WTC11 (cell line): Measurements from ENCODE around the gene SORL1. TPM values are rescaled to one million over a fixed set of nuclear protein-coding genes. Genes with fewer than 3 reads are reported as not detected.
A peak's percentile ranks its signal among the peaks of the same experiment; 100 is the strongest.

ENCODE experiments used
- ATAC-seq: fragments of 200-7000 bp; cut with Tn5 transposase; 2 replicates; pipeline ENCODE4 v1.10.0; 2021; ENCODE audit warnings: mild to moderate bottlenecking, moderate library complexity
- CTCF ChIA-PET: fragments of 300-600 bp; sonication (Branson Sonifier 250); formaldehyde crosslinking; loops from one replicate; lab custom pipeline; 2021; ENCODE audit warnings: antibody characterized with exemption; lab: Charles Lee
- POLR2A ChIA-PET: fragments of 350-600 bp; sonication (Branson Sonifier 250); formaldehyde crosslinking; loops from one replicate; lab custom pipeline; 2021; ENCODE audit warnings: antibody characterized with exemption; lab: Charles Lee
- DNase-seq: peaks from one replicate; pipeline ENCODE4 v3.0.0; 2021; ENCODE audit warnings: low spot score
- H3K27ac Mint-ChIP-seq: 2 replicates; pipeline ENCODE4 v1.8.0; 2021; ENCODE audit warnings: mixed read lengths
- H3K27me3 Mint-ChIP-seq: 2 replicates; pipeline ENCODE4 v1.8.0; 2021; ENCODE audit warnings: low read depth, mild to moderate bottlenecking, moderate library complexity, mixed read lengths
- H3K36me3 Mint-ChIP-seq: 2 replicates; pipeline ENCODE4 v1.8.0; 2021; ENCODE audit warnings: mixed read lengths
- H3K4me1 Mint-ChIP-seq: 2 replicates; pipeline ENCODE4 v1.8.0; 2022; ENCODE audit warnings: mixed read lengths
- H3K4me3 Mint-ChIP-seq: 2 replicates; pipeline ENCODE4 v1.8.0; 2021; ENCODE audit warnings: mild to moderate bottlenecking, moderate library complexity, mixed read lengths
- H3K9me3 Mint-ChIP-seq: 2 replicates; pipeline ENCODE4 v1.8.0; 2021; ENCODE audit warnings: mixed read lengths
- CREM ChIP-seq: sonication (generic); formaldehyde crosslinking; IDR thresholded peaks from 2 replicates; pipeline ENCODE4 v1.8.1; 2022; ENCODE audit warnings: mild to moderate bottlenecking, missing genetic modification reagents, moderate library complexity
- FOXJ3 ChIP-seq: sonication (generic); formaldehyde crosslinking; IDR thresholded peaks from 2 replicates; pipeline ENCODE4 v1.9.0; 2021; ENCODE audit warnings: missing genetic modification reagents, mild to moderate bottlenecking, borderline replicate concordance
- HMGXB4 ChIP-seq: sonication (generic); formaldehyde crosslinking; IDR thresholded peaks from 2 replicates; pipeline ENCODE4 v1.8.1; 2023; ENCODE audit warnings: mild to moderate bottlenecking, moderate library complexity, missing genetic modification reagents
- JAZF1 ChIP-seq: fragments of 250-450 bp; sonication (Bioruptor Pico); IDR thresholded peaks from 2 replicates; pipeline ENCODE4 v1.9.0; 2021; ENCODE audit warnings: moderate library complexity, mild to moderate bottlenecking, inconsistent platforms
- NFYB ChIP-seq: sonication (generic); formaldehyde crosslinking; conservative IDR thresholded peaks from 2 replicates; pipeline ENCODE4 v1.8.0; 2022; ENCODE audit warnings: low read depth, missing genetic modification reagents
- SP1 ChIP-seq: sonication (generic); formaldehyde crosslinking; conservative IDR thresholded peaks from 2 replicates; pipeline ENCODE4 v1.8.1; 2022; ENCODE audit warnings: missing genetic modification reagents
- ZBTB21 ChIP-seq: sonication (generic); formaldehyde crosslinking; IDR thresholded peaks from 2 replicates; pipeline ENCODE4 v1.8.1; 2023; ENCODE audit warnings: mild to moderate bottlenecking, missing genetic modification reagents, borderline replicate concordance
- ZMAT4 ChIP-seq: fragments of 250-450 bp; sonication (Bioruptor Pico); IDR thresholded peaks from 2 replicates; pipeline ENCODE4 v1.9.0; 2021; ENCODE audit warnings: mild to moderate bottlenecking
- ZNF219 ChIP-seq: sonication (generic); formaldehyde crosslinking; IDR thresholded peaks from 2 replicates; pipeline ENCODE4 v1.8.0; 2023; ENCODE audit warnings: missing genetic modification reagents, mild to moderate bottlenecking, borderline replicate concordance
- total RNA-seq: library from RNA; stranded (reverse); gene quantifications from 3 replicates; pipeline ENCODE4 v1.2.3, GENCODE V29; 2021
- TF ChIP-seq, protein P1 (sequence below): fragments of 250-450 bp; sonication (Bioruptor Pico); IDR thresholded peaks from 2 replicates; pipeline ENCODE4 v2.1.2; 2022; ENCODE audit warnings: mild to moderate bottlenecking, moderate library complexity
- TF ChIP-seq, protein P2 (sequence below): sonication (generic); formaldehyde crosslinking; IDR thresholded peaks from 2 replicates; pipeline ENCODE4 v1.8.1; 2022; ENCODE audit warnings: mild to moderate bottlenecking, moderate library complexity, missing genetic modification reagents
- TF ChIP-seq, protein P3 (sequence below): fragments of 200-600 bp; IDR thresholded peaks from 2 replicates; pipeline ENCODE4 v1.8.0; 2022; ENCODE audit warnings: antibody characterized with exemption
- TF ChIP-seq, protein P4 (sequence below): fragments of 250-450 bp; sonication (Bioruptor Pico); conservative IDR thresholded peaks from 2 replicates; pipeline ENCODE4 v1.9.0; 2021; ENCODE audit warnings: mild to moderate bottlenecking
- TF ChIP-seq, protein P5 (sequence below): sonication (generic); formaldehyde crosslinking; IDR thresholded peaks from 2 replicates; pipeline ENCODE4 v1.8.1; 2022; ENCODE audit warnings: missing genetic modification reagents, borderline replicate concordance

SORL1 gene
- total RNA-seq, 1 experiment from 2014 or later = 87.1 TPM

GRCh38 chr11:121590772-121591404, 138.8 kb downstream of the SORL1 start (continued):
- TF ChIP-seq, protein P1, sequence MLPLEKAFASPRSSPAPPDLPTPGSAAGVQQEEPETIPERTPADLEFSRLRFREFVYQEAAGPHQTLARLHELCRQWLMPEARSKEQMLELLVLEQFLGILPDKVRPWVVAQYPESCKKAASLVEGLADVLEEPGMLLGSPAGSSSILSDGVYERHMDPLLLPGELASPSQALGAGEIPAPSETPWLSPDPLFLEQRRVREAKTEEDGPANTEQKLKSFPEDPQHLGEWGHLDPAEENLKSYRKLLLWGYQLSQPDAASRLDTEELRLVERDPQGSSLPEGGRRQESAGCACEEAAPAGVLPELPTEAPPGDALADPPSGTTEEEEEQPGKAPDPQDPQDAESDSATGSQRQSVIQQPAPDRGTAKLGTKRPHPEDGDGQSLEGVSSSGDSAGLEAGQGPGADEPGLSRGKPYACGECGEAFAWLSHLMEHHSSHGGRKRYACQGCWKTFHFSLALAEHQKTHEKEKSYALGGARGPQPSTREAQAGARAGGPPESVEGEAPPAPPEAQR (CRISPR knock-in tag) = no peak

DNA sequence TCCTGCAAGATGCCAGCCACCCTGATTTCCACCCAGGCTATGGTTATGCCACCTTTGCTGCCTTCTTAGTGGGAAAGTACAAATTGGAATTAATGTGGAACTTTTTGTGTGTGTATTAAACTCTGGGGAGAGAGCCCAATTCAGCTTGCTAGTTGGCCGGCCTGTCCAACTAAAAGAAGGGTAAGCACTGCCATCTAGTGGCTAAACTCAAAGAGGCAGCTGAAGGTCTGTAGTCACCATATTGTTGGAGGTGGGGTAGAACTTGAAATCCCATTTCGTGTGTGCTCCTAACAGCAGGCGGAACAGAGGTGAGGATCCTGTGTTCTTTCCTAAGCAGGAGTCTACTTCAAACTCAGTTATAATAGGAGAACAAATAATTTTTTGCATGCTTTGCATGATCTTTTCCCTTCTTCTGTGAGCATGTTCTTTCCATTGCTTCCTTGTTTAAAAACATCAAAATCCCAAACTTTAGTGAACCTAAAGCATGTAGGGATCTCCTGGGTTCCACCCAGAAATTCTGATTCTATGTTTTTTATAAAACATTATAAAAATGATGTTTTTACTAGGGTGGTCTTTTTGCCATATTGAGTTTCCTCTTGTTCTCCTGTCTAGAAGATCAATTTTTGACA, 139.4 kb downstream of the SORL1 start:
- TF ChIP-seq CREM (CRISPR knock-in tag) (no peak), ZNF219 (CRISPR knock-in tag) (no peak), ZBTB21 (CRISPR knock-in tag) (no peak)
- TF ChIP-seq, protein P2, sequence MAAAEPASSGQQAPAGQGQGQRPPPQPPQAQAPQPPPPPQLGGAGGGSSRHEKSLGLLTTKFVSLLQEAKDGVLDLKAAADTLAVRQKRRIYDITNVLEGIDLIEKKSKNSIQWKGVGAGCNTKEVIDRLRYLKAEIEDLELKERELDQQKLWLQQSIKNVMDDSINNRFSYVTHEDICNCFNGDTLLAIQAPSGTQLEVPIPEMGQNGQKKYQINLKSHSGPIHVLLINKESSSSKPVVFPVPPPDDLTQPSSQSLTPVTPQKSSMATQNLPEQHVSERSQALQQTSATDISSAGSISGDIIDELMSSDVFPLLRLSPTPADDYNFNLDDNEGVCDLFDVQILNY (CRISPR knock-in tag) = no peak
- TF ChIP-seq, protein P3, sequence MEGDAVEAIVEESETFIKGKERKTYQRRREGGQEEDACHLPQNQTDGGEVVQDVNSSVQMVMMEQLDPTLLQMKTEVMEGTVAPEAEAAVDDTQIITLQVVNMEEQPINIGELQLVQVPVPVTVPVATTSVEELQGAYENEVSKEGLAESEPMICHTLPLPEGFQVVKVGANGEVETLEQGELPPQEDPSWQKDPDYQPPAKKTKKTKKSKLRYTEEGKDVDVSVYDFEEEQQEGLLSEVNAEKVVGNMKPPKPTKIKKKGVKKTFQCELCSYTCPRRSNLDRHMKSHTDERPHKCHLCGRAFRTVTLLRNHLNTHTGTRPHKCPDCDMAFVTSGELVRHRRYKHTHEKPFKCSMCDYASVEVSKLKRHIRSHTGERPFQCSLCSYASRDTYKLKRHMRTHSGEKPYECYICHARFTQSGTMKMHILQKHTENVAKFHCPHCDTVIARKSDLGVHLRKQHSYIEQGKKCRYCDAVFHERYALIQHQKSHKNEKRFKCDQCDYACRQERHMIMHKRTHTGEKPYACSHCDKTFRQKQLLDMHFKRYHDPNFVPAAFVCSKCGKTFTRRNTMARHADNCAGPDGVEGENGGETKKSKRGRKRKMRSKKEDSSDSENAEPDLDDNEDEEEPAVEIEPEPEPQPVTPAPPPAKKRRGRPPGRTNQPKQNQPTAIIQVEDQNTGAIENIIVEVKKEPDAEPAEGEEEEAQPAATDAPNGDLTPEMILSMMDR = peak; percentile 74
- Mint-ChIP-seq H3K36me3 (peaks cover 76% of the 10 kb centered on the region), H3K27me3 (no peaks in the 10 kb centered on the region), H3K4me1 (no peaks in the 10 kb centered on the region), H3K4me3 (no peak overlapping the region), H3K27ac (no peak overlapping the region), H3K9me3 (no peaks in the 10 kb centered on the region)
- DNase-seq (peak; percentile 70), ATAC-seq (peak; percentile 86)
- POLR2A ChIA-PET = interaction anchor here (1.2 kb wide), 1 partner anchor 145 kb away, joined by 3 read pairs; no protein-coding TSS in a partner anchor
- CTCF ChIA-PET = interaction anchor here (0.6 to 2.2 kb wide), 24 partner anchors 11 to 486 kb away, joined by 3 to 13 read pairs (median 4); partner anchors contain the start of genes SORL1 and SORL1-AS1

- CTCF ChIA-PET = no interaction called here
- no peaks in the 10 kb centered on the region for H3K4me1 Mint-ChIP-seq
- peaks cover 86% of the 10 kb centered on the region for H3K36me3 Mint-ChIP-seq
- H3K9me3 Mint-ChIP-seq = no peaks in the 10 kb centered on the region
- no peak for ATAC-seq
- no peak for DNase-seq
- no peaks in the 10 kb centered on the region for H3K27me3 Mint-ChIP-seq
- POLR2A ChIA-PET = no interaction called here
- H3K27ac Mint-ChIP-seq = no peak overlapping the region
- H3K4me3 Mint-ChIP-seq = no peak overlapping the region
- no peak for TF ChIP-seq JAZF1 (CRISPR knock-in tag)
- no peak for TF ChIP-seq SP1 (CRISPR knock-in tag)
- TF ChIP-seq, protein P2 (CRISPR knock-in tag) = no peak
- TF ChIP-seq, protein P4, sequence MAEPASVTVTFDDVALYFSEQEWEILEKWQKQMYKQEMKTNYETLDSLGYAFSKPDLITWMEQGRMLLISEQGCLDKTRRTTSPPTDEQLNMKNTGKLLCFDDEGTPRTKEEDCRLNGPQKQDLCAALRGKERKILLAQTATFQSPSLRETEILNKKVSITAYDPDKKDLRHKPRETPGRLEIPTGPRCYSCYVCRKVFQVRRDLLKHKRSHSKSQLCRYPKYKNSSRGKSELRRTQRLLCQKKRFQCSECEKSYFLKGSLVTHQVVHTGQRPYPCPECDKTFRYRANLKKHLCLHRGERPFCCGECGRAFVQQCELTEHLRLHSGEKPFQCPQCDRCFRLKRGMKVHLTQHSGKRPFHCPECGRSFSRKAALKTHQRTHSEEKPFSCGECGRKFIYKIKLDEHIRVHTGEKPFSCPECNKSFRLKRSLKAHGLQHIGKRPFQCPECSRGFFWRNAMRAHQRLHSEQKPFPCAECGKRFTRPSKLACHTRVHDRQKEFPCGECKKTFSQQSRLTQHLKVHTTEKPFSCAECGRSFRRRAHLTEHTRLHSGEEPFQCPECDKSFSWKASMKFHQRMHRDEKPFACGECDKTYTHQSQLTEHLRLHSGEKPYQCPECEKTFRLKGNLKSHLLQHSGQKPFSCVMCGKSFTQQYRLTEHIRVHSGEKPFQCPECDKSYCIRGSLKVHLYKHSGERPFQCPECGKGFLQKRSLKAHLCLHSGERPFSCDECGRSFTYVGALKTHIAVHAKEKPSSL (CRISPR knock-in tag) = no peak
- TF ChIP-seq, protein P5, sequence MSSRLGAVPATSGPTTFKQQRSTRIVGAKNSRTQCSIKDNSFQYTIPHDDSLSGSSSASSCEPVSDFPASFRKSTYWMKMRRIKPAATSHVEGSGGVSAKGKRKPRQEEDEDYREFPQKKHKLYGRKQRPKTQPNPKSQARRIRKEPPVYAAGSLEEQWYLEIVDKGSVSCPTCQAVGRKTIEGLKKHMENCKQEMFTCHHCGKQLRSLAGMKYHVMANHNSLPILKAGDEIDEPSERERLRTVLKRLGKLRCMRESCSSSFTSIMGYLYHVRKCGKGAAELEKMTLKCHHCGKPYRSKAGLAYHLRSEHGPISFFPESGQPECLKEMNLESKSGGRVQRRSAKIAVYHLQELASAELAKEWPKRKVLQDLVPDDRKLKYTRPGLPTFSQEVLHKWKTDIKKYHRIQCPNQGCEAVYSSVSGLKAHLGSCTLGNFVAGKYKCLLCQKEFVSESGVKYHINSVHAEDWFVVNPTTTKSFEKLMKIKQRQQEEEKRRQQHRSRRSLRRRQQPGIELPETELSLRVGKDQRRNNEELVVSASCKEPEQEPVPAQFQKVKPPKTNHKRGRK (CRISPR knock-in tag) = no peak
- no peak for TF ChIP-seq NFYB (CRISPR knock-in tag)
- TF ChIP-seq HMGXB4 (CRISPR knock-in tag) = no peak
- TF ChIP-seq ZMAT4 (CRISPR knock-in tag) = no peak
- TF ChIP-seq FOXJ3 (CRISPR knock-in tag) = no peak
Observed at GRCh38 chr11:121592708-121593107, 140.6 kb downstream of the SORL1 start.
